Activated CD4-positive, alpha-beta T cell treated with anti-CD3 and anti-CD28 coated beads for 36 hours (primary cell): ENCODE data around the gene CARMIL1. TPM values are rescaled to one million over a fixed set of nuclear protein-coding genes. Genes with fewer than 3 reads are reported as not detected.
A peak's percentile ranks its signal among the peaks of the same experiment; 100 is the strongest.

ENCODE experiments used
- ATAC-seq: fragments of 200-7000 bp; cut with Tn5 transposase; one replicate; pipeline ENCODE4 v1.10.0; 2021; ENCODE audit warnings: mild to moderate bottlenecking, moderate library complexity
- CTCF ChIA-PET: fragments of 350-600 bp; sonication (Branson Sonifier 250); formaldehyde crosslinking; loops from one replicate; lab custom pipeline; 2021; ENCODE audit warnings: antibody characterized with exemption; lab: Charles Lee
- POLR2A ChIA-PET: fragments of 350-600 bp; sonication (Branson Sonifier 250); formaldehyde crosslinking; loops from one replicate; lab custom pipeline; 2021; ENCODE audit warnings: antibody characterized with exemption, inconsistent platforms; lab: Charles Lee
- DNase-seq: peaks from one replicate; pipeline ENCODE4 v3.0.0-alpha.2; 2020
- H3K27ac Mint-ChIP-seq: one replicate; pipeline ENCODE4 v1.8.0; 2021; ENCODE audit warnings: mixed read lengths
- H3K27me3 Mint-ChIP-seq: one replicate; pipeline ENCODE4 v1.8.0; 2021; ENCODE audit warnings: mixed read lengths
- H3K36me3 Mint-ChIP-seq: one replicate; pipeline ENCODE4 v1.8.0; 2021; ENCODE audit warnings: low read depth, mixed read lengths
- H3K4me1 Mint-ChIP-seq: one replicate; pipeline ENCODE4 v1.8.0; 2021; ENCODE audit warnings: mixed read lengths
- H3K4me3 Mint-ChIP-seq: one replicate; pipeline ENCODE4 v1.8.0; 2021; ENCODE audit warnings: mild to moderate bottlenecking, moderate library complexity, mixed read lengths
- H3K9me3 Mint-ChIP-seq: one replicate; pipeline ENCODE4 v1.8.0; 2021; ENCODE audit warnings: low read depth, mixed read lengths
- intact Hi-C, 2 experiments: fragments of 100-400 bp; cut with DNase I in 1 of 2; cut with micrococcal nuclease in 1 of 2; formaldehyde crosslinking; loops; one replicate each; pipeline versions ENCODE4 v1.14.2 to v1.15.1; 2022 to 2024; cut with DNase I, micrococcal nuclease
- total RNA-seq, 2 experiments: library from RNA; stranded (reverse); gene quantifications; one replicate each; pipeline ENCODE4 v1.2.3, GENCODE V29; 2021

Gene CARMIL1
- total RNA-seq, 2 experiments from 2014 or later: 4.5 to 4.9 TPM

- ChIA-PET CTCF (no interaction called here), POLR2A (no interaction called here)
- H3K36me3 Mint-ChIP-seq: peaks cover 5% of the 10 kb centered on the region
- peaks cover 4% of the 10 kb centered on the region for H3K9me3 Mint-ChIP-seq
- H3K4me1 Mint-ChIP-seq: peaks cover 3% of the 10 kb centered on the region
- DNase-seq (no peak), ATAC-seq (no peak)
- H3K27me3 Mint-ChIP-seq: no peaks in the 10 kb centered on the region
- intact Hi-C loops: no loop called here
- no peak overlapping the region for H3K27ac Mint-ChIP-seq
- no peak overlapping the region for H3K4me3 Mint-ChIP-seq
Measured at GRCh38 chr6:25423358-25423757, 144.2 kb downstream of the CARMIL1 start.

- H3K4me3 Mint-ChIP-seq: no peak overlapping the region
- intact Hi-C loops: no loop called here
- ATAC-seq: no peak
- POLR2A ChIA-PET: no interaction called here
- peaks cover 4% of the 10 kb centered on the region for H3K9me3 Mint-ChIP-seq
- DNase-seq: no peak
- no peak overlapping the region for H3K27ac Mint-ChIP-seq
- H3K36me3 Mint-ChIP-seq: peaks cover 5% of the 10 kb centered on the region
- H3K4me1 Mint-ChIP-seq: peaks cover 3% of the 10 kb centered on the region
- CTCF ChIA-PET: no interaction called here
- no peaks in the 10 kb centered on the region for H3K27me3 Mint-ChIP-seq
Measured at GRCh38 chr6:25424303-25424702, 145.1 kb downstream of the CARMIL1 start.

- intact Hi-C loops: no loop called here
- CTCF ChIA-PET: interaction anchor here (0.5 to 1.9 kb wide), 6 partner anchors 9 to 204 kb away, joined by 3 to 8 read pairs (median 4); no protein-coding TSS in a partner anchor
- Mint-ChIP-seq H3K9me3 (no peaks in the 10 kb centered on the region), H3K4me3 (no peak overlapping the region), H3K4me1 (peaks cover 3% of the 10 kb centered on the region), H3K27me3 (no peaks in the 10 kb centered on the region), H3K36me3 (no peaks in the 10 kb centered on the region), H3K27ac (no peak overlapping the region)
- no peak for DNase-seq
- POLR2A ChIA-PET: no interaction called here
- no peak for ATAC-seq
Measured at GRCh38 chr6:25427549-25427948, 148.4 kb downstream of the CARMIL1 start.

- Mint-ChIP-seq H3K27me3 (no peaks in the 10 kb centered on the region), H3K36me3 (no peaks in the 10 kb centered on the region), H3K9me3 (no peaks in the 10 kb centered on the region), H3K4me1 (peaks cover 4% of the 10 kb centered on the region), H3K4me3 (no peak overlapping the region), H3K27ac (no peak overlapping the region)
- no peak for ATAC-seq
- no peak for DNase-seq
- intact Hi-C loops: no loop called here
- ChIA-PET POLR2A (no interaction called here), CTCF (interaction anchor here (0.5 to 1.2 kb wide), 3 partner anchors 12 to 157 kb away, joined by 3 read pairs; no protein-coding TSS in a partner anchor)
Measured at GRCh38 chr6:25428758-25429317, 149.7 kb downstream of the CARMIL1 start.

GRCh38 chr6:25431306-25431974, 152.3 kb downstream of the CARMIL1 start:
- no peak overlapping the region for H3K4me3 Mint-ChIP-seq
- ATAC-seq: no peak
- no peaks in the 10 kb centered on the region for H3K9me3 Mint-ChIP-seq
- no peaks in the 10 kb centered on the region for H3K27me3 Mint-ChIP-seq
- ChIA-PET CTCF (no interaction called here), POLR2A (no interaction called here)
- H3K4me1 Mint-ChIP-seq: peaks cover 4% of the 10 kb centered on the region
- H3K27ac Mint-ChIP-seq: no peak overlapping the region
- intact Hi-C loops: no loop called here
- no peaks in the 10 kb centered on the region for H3K36me3 Mint-ChIP-seq
- DNase-seq: no peak

DNA sequence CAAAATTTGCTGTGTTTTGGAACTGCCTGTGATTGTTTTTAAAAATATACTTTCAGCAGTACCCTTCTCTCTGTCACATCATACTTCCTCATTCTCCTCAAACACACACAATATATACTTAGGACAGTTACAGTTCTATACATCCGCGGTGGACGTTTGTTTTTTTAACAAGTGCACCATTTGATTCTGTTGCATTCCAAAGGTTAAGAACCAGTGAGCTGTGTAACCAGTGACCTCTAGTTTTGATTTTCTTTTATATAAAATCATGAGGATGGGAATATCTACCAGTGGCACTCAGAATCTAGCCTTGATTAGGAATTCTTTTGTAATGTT, 152.8 kb downstream of the CARMIL1 start:
- ChIA-PET POLR2A (no interaction called here), CTCF (interaction anchor here (0.6 kb wide), 1 partner anchor 139 kb away, joined by 3 read pairs; no protein-coding TSS in a partner anchor)
- H3K4me1 Mint-ChIP-seq: peaks cover 4% of the 10 kb centered on the region
- ATAC-seq (no peak), DNase-seq (no peak)
- peaks cover 2% of the 10 kb centered on the region for H3K36me3 Mint-ChIP-seq
- H3K27ac Mint-ChIP-seq: no peak overlapping the region
- no peaks in the 10 kb centered on the region for H3K27me3 Mint-ChIP-seq
- no peaks in the 10 kb centered on the region for H3K9me3 Mint-ChIP-seq
- intact Hi-C loops: no loop called here
- H3K4me3 Mint-ChIP-seq: no peak overlapping the region

DNA sequence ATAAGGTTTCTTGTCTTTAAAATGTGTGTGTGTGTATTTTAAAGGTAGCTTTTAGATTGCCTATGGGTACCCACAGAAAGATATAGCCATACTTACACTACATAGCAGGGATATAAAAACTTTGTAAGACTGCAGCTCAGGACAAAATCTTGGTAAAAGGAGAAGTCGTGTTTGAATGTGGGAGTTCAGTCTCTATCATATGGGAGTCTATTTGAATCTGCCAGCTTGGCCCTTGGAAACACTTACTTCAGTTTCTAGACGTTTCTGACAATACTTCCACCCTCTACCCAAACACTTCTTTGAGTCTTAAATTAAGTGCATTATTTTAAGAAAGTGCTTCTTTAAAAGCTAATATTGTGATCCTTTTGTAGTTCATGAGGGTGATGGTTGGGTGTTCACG, 155.7 kb downstream of the CARMIL1 start:
- no peak overlapping the region for H3K4me3 Mint-ChIP-seq
- no peaks in the 10 kb centered on the region for H3K9me3 Mint-ChIP-seq
- intact Hi-C loops: no loop called here
- ATAC-seq (no peak), DNase-seq (no peak)
- ChIA-PET POLR2A (no interaction called here), CTCF (interaction anchor here (0.8 to 1.9 kb wide), 2 partner anchors 56 to 211 kb away, joined by 4 to 5 read pairs; no protein-coding TSS in a partner anchor)
- no peaks in the 10 kb centered on the region for H3K27me3 Mint-ChIP-seq
- no peak overlapping the region for H3K27ac Mint-ChIP-seq
- peaks cover 2% of the 10 kb centered on the region for H3K36me3 Mint-ChIP-seq
- peaks cover 4% of the 10 kb centered on the region for H3K4me1 Mint-ChIP-seq

DNA sequence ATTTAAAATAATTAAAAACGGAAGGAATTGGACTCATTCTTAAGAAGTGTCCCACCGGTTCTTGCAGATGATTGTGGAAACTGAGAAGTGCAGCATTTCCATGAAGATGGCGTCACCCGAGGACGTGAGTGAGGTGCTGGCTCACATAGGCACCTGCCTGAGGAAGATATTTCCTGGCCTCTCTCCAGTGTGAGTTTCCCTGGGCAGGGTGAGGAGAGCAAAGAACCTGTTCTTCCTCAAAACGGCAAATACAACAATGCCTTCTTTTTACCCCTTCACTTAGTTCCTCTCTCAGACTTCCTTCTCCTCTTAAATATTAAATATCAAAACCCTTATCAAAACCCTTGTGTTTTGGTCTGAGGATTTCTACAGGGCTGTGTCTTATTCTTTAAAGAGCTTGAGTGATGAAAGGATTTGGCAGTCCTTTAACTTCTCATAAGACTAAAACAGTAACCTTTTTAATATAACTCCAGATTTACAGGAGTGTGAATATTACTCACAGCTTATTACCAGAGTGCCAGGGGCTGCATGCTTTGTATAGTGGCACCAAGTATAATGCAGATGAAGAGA, 156.3 kb downstream of the CARMIL1 start:
- ChIA-PET CTCF (interaction anchor here (1.6 to 2.3 kb wide), 3 partner anchors 8 to 157 kb away, joined by 5 to 8 read pairs (median 7); no protein-coding TSS in a partner anchor), POLR2A (no interaction called here)
- peaks cover 2% of the 10 kb centered on the region for H3K36me3 Mint-ChIP-seq
- DNase-seq: no peak
- no peaks in the 10 kb centered on the region for H3K9me3 Mint-ChIP-seq
- no peaks in the 10 kb centered on the region for H3K27me3 Mint-ChIP-seq
- H3K4me3 Mint-ChIP-seq: no peak overlapping the region
- no peak for ATAC-seq
- H3K4me1 Mint-ChIP-seq: peaks cover 4% of the 10 kb centered on the region
- intact Hi-C loops: no loop called here
- H3K27ac Mint-ChIP-seq: no peak overlapping the region

- CTCF ChIA-PET: interaction anchor here (0.6 to 2.3 kb wide), 4 partner anchors 9 to 171 kb away, joined by 3 to 8 read pairs (median 6); no protein-coding TSS in a partner anchor
- Mint-ChIP-seq H3K9me3 (no peaks in the 10 kb centered on the region), H3K27me3 (no peaks in the 10 kb centered on the region), H3K36me3 (peaks cover 2% of the 10 kb centered on the region), H3K27ac (no peak overlapping the region), H3K4me1 (peaks cover 14% of the 10 kb centered on the region), H3K4me3 (no peak overlapping the region)
- no peak for ATAC-seq
- no peak for DNase-seq
- intact Hi-C loops: no loop called here
- POLR2A ChIA-PET: no interaction called here
Measured at GRCh38 chr6:25436760-25437159, 157.6 kb downstream of the CARMIL1 start.

DNA sequence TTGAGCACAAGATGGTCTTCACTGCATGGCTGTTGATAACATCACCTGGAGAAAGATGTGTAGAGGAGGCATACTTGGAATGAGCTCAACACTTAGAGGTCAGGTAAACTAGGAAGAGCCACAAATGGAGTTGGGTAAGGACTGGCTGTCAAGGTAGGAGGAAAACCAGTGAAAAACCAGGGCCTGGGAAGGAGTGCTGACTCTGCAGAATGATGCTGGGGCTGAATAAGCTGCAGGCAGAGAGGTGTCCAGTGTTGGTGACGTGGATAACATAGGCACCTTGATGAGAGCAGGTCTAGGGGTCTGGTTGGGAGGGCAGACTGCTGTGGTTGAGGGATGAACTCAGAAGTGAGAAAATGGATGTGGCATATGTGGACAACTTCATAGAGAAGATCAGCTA, 160.2 kb downstream of the CARMIL1 start:
- no peak for ATAC-seq
- peaks cover 22% of the 10 kb centered on the region for H3K4me1 Mint-ChIP-seq
- POLR2A ChIA-PET: interaction anchor here (0.6 kb wide), 1 partner anchor 145 kb away, joined by 3 read pairs; no protein-coding TSS in a partner anchor
- no peaks in the 10 kb centered on the region for H3K27me3 Mint-ChIP-seq
- DNase-seq: no peak
- H3K36me3 Mint-ChIP-seq: peaks cover 3% of the 10 kb centered on the region
- no peak overlapping the region for H3K4me3 Mint-ChIP-seq
- CTCF ChIA-PET: interaction anchor here (1.0 to 1.3 kb wide), 2 partner anchors 12 to 24 kb away, joined by 3 to 4 read pairs; no protein-coding TSS in a partner anchor
- no peaks in the 10 kb centered on the region for H3K9me3 Mint-ChIP-seq
- intact Hi-C loops: no loop called here
- H3K27ac Mint-ChIP-seq: no peak overlapping the region

DNA sequence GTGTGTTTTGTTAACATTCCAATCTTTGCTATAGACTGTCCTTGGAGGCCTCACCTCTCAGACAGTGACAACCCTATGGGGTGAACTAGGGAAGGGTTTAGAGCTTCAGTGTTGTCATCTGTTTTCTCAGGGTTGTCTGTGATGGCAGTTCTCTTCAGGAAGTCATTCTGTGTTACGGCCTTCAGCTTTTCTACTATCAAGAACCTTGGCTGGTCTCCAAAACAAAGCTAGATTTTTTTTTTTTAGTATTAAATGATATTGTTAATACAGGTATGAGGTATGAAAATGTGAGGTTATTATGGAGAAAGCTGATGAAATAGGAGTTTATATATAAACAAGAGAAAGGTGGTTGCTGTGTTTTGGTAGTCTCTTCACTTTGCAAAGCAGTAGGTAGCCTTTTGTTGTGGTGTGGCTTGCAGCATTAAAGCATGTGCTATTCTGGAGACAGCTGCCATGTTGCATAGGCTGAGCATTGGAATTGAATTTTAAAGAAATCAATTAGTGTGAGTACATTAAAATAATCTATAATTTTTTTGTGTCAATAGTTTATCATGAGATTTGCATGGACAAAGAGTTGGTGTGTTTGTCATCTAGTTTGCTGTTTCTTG, 162.6 kb downstream of the CARMIL1 start:
- ChIA-PET POLR2A (interaction anchor here (1.6 kb wide), 1 partner anchor 163 kb away, joined by 4 read pairs; the partner anchor contains the start of gene CARMIL1), CTCF (interaction anchor here (0.6 to 1.6 kb wide), 9 partner anchors 11 to 218 kb away, joined by 3 to 7 read pairs (median 3); no protein-coding TSS in a partner anchor)
- intact Hi-C loops: no loop called here
- Mint-ChIP-seq H3K27ac (peak overlapping the region; percentile 64), H3K9me3 (peaks cover 5% of the 10 kb centered on the region), H3K4me1 (peaks cover 27% of the 10 kb centered on the region), H3K4me3 (peak overlapping the region; percentile 7), H3K27me3 (no peaks in the 10 kb centered on the region), H3K36me3 (peaks cover 11% of the 10 kb centered on the region)
- no peak for DNase-seq
- peak; percentile 23 for ATAC-seq
